Naive B cell (primary cell): ENCODE results near the gene POLR1A. TPM values are rescaled to one million over a fixed set of nuclear protein-coding genes. Genes with fewer than 3 reads are reported as not detected.

Experiments used
- ATAC-seq, 2 donors: fragments of 150-1000 bp; cut with Tn5 transposase; 2 replicates each; pipeline ENCODE4 v1.10.0; 2021; ENCODE audit warnings: low read depth in 2 of 2, mild to moderate bottlenecking in 2 of 2, moderate library complexity in 2 of 2
- DNase-seq: peaks from one replicate; pipeline ENCODE4 v3.0.0; 2022
- H3K27ac Mint-ChIP-seq, 6 donors: one replicate each; pipeline ENCODE4 v1.8.0; 2020 to 2022; ENCODE audit warnings: mild to moderate bottlenecking in 6 of 6, mixed read lengths in 6 of 6, moderate library complexity in 5 of 6, inconsistent platforms in 2 of 6
- H3K27me3 Mint-ChIP-seq, 3 donors: one replicate each; pipeline ENCODE4 v1.8.0; 2021 to 2022; ENCODE audit warnings: mixed read lengths in 3 of 3, mild to moderate bottlenecking in 1 of 3
- H3K36me3 Mint-ChIP-seq, 2 donors: one replicate each; pipeline ENCODE4 v1.8.0; 2020 to 2022; ENCODE audit warnings: mixed read lengths in 2 of 2, inconsistent platforms in 1 of 2, mild to moderate bottlenecking in 1 of 2
- H3K4me1 Mint-ChIP-seq, 3 donors: one replicate each; pipeline ENCODE4 v1.8.0; 2020 to 2022; ENCODE audit warnings: mixed read lengths in 3 of 3, inconsistent platforms in 1 of 3, mild to moderate bottlenecking in 1 of 3, moderate library complexity in 1 of 3
- H3K4me3 Mint-ChIP-seq, 8 donors: one replicate each; pipeline ENCODE4 v1.8.0; 2020 to 2022; ENCODE audit warnings: mild to moderate bottlenecking in 8 of 8, mixed read lengths in 8 of 8, moderate library complexity in 8 of 8, inconsistent platforms in 2 of 8
- H3K9me3 Mint-ChIP-seq, 7 donors: one replicate each; pipeline ENCODE4 v1.8.0; 2020 to 2022; ENCODE audit warnings: mixed read lengths in 7 of 7, mild to moderate bottlenecking in 5 of 7, inconsistent platforms in 2 of 7, moderate library complexity in 1 of 7
- polyA plus RNA-seq, 6 donors: library from polyadenylated mRNA; unstranded; fragments of 300-500 nt; fragmentation: Illumina TruSeq; gene quantifications; one replicate each; pipeline ENCODE4 v1.2.3, GENCODE V29; 2021; ENCODE audit warnings: low read depth in 6 of 6

Gene POLR1A
- polyA plus RNA-seq, 6 donors from 2014 or later, result 1.9 to 6.2 (median 2.4) TPM; not detected in 1

DNA sequence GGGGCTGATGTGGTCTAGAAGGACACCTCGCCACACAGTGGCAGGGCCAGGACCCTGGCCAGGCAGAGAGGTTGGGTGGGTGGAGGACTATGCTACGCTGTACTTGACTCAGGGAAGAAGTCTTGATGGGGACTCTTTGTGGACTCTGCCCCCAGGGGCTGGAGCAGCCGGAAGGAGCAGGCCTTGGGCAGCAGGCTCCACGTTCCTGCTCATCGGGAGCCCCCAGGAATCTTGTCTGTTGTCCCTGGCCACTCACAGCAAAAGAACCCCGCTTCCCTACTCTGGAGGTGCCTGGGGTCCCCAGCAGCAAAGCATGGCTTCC is 79.0 kb downstream of the POLR1A start:
- Mint-ChIP-seq H3K4me3 (no peak overlapping the region), H3K27ac (peak overlapping the region in 1 of 6 donors; percentile 37), H3K27me3 (no peaks in the 10 kb centered on the region), H3K9me3 (no peaks in the 10 kb centered on the region), H3K36me3 (peaks cover 10 to 42% of the 10 kb centered on the region in 2 donors), H3K4me1 (peaks cover 6 to 14% (median 14%) of the 10 kb centered on the region in 3 donors)
- DNase-seq (no peak), ATAC-seq (no peak)

DNA sequence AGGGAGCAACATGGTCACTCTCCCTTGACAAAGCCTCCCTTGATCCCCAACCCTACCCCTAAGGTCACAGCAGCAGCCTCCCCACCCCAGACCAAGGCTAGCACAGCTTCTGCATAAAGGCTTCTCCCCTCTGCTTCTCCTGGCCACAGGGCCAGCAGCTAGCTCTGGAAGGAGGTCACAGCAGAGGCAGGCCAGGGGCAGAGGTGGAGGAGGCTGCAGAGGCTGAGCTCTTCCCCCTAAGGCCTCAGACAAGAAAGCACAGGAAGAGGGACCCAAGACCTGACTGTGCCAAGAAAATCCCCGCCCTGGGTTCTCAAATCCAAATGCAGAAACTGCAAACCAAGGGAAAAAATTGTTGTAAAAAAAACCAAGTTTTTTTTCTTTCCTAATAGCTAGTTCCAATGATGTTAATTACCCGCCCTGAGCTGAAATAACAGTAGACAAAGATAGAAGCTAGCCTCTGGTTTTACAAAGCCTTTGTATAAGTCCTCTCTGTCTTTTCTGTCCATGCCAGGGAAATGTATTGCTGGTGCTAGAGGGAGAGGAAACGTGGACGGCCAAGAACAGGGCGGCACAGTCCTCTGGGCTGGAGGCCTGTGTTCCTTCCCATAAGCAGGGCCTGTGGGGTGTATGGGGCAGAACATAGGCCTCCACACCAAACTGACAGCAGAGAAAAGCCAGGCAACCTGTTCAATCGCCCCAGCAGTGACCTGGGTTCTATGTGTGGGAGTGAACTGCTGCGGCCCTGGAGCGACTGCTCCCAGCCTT is 79.5 kb downstream of the POLR1A start:
- DNase-seq (no peak), ATAC-seq (no peak)
- H3K9me3 Mint-ChIP-seq, result no peaks in the 10 kb centered on the region
- H3K27ac Mint-ChIP-seq, result peak overlapping the region in 4 of 6 donors; percentile 28 to 65 (median 34)
- peaks cover 10 to 36% of the 10 kb centered on the region in 2 donors for H3K36me3 Mint-ChIP-seq
- no peaks in the 10 kb centered on the region for H3K27me3 Mint-ChIP-seq
- peaks cover 10 to 14% (median 11%) of the 10 kb centered on the region in 3 donors for H3K4me1 Mint-ChIP-seq
- H3K4me3 Mint-ChIP-seq, result no peak overlapping the region

DNA sequence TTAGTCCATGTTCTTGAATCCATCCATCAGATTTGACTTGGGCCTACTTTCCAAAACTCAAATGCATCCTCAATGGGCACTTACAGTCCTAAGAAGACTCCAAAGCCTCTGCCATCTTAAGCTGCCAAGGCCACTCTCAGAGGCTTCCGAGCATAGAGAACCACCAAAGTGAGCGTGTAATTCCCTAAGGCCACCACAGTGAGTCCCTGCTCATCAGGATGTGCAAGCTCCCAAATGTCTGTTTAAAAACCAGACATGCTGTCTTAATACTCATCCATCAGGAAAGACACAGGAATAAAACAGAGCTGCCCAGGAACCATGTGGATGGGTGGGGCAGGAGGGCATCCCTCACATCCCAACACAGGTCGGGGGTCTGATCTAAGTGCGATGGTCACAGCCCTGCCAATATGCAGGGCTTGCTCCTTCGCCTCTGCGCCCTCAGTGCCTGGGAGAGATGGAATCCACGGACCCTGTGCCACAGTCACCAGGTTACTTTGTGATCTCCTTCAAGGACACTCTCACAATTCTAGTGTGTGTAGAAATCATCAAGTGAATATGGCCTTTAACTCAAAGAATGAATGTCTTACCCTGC is 80.4 kb downstream of the POLR1A start:
- no peak overlapping the region for H3K4me3 Mint-ChIP-seq
- ATAC-seq, result no peak
- DNase-seq, result no peak
- H3K36me3 Mint-ChIP-seq, result peaks cover 5 to 28% of the 10 kb centered on the region in 2 donors
- H3K4me1 Mint-ChIP-seq, result peaks cover 10 to 16% (median 11%) of the 10 kb centered on the region in 3 donors
- no peaks in the 10 kb centered on the region for H3K9me3 Mint-ChIP-seq
- peak overlapping the region in 2 of 6 donors; percentile 28 to 54 for H3K27ac Mint-ChIP-seq
- H3K27me3 Mint-ChIP-seq, result no peaks in the 10 kb centered on the region

DNA sequence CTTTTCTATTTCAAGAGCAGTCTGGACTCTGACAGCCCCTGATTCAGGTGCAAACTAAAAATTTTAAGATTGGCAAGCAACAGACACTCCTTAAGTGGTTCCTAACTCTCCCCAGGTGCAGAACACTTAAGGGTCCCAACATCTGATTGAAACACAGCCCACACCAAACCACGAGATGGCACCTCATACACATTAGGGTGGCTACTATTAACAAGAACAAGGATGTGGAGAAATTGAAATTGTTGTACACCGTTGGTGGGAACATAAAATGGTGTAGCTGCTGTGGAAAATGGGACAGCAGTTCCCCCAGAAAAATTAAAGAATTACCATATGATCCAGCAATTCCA is 82.3 kb downstream of the POLR1A start:
- DNase-seq, result no peak
- H3K9me3 Mint-ChIP-seq, result no peaks in the 10 kb centered on the region
- H3K4me1 Mint-ChIP-seq, result peaks cover 17 to 23% (median 17%) of the 10 kb centered on the region in 3 donors
- peaks cover 0 to 15% of the 10 kb centered on the region in 2 donors for H3K36me3 Mint-ChIP-seq
- H3K27ac Mint-ChIP-seq, result peak overlapping the region in 3 of 6 donors; percentile 28 to 92 (median 88)
- ATAC-seq, result peak; percentile 30 to 35
- H3K27me3 Mint-ChIP-seq, result no peaks in the 10 kb centered on the region
- no peak overlapping the region for H3K4me3 Mint-ChIP-seq

DNA sequence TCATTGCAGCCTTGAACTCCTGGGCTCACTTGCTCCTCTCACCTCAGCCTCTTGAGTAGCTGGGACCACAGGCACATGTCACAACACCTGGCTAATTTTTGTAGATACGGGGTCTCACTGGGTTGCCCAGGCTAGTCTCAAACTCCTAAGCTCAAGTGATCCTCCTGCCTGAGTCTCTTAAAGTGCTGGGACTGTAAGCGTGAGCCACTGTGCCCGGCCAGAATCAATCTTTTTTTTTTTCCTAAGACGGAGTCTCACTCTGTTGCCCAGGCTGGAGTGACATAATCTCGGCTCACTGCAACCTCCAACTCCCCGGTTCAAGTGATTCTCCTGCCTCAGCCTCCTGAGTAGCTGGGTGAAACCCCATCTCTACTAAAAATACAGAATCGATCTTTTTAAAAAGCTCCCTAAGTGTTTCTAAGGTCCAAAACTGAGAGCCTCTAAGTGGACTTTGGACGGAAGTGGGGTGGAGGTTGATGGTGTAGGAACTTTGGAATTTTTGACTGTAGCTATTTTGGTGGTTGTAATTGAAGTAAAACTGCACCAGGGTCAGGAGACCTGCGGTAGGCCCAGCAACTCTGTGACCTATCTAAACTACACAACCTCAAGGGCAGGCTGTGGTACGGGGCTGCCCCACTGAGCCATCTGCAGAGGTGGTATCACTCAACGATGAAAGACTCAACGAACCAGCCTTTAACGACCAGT is 82.9 kb downstream of the POLR1A start:
- peaks cover 19 to 26% (median 22%) of the 10 kb centered on the region in 3 donors for H3K4me1 Mint-ChIP-seq
- H3K9me3 Mint-ChIP-seq, result no peaks in the 10 kb centered on the region
- H3K4me3 Mint-ChIP-seq, result peak overlapping the region in 1 of 8 donors; percentile 59
- H3K27ac Mint-ChIP-seq, result peak overlapping the region in 5 of 6 donors; percentile 59 to 96 (median 88)
- ATAC-seq (peak; percentile 53 to 65), DNase-seq (no peak)
- no peaks in the 10 kb centered on the region for H3K27me3 Mint-ChIP-seq
- H3K36me3 Mint-ChIP-seq, result peaks cover 0 to 15% of the 10 kb centered on the region in 2 donors

DNA sequence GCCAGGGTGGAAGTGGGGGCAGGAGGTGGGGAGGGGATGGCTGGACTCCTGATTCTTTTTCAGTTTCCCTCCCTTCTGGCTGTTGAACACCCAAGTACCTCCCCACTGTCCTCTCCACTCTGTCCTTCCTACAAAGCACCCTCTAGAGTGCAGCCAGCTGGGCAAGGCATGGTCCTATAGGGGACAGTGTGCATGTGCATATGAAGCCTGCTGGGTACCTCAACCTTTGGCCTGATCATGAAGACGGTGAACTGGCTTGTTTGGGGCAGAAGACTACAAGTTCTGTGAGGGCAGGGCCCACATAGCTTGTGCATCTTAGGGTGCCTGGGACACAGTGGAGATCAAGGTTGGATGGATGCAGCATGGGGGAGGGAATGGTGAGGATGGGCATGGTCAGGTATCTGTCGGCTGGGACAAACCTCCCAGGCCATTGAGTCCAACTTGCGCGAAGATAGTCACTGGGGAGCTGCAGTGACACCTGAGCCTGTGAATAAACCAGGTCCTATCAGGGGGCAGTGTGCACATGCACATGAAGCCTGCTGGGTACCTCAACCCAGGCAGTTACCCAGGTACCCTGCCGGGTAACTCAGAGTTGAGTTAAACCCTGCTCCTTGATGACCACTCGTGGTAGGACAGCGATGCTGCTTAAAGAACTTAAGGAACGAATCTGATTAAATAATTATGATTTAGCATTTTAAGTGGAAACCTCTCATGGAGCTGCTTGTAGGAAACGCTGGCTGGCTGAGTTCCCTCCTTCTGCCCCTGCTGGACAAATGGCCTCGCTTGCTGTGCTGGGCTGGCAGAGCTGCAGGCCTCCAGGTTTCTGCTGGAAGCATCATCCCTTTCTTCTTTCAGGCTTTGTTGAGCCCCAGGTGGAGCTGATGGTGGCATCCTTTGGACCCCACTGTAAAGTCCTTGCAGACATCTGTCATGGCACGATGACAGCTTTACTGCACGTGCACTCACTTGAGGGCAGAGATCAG is 84.0 kb downstream of the POLR1A start:
- no peak for ATAC-seq
- Mint-ChIP-seq H3K27ac (peak overlapping the region in 3 of 6 donors; percentile 17 to 69 (median 47)), H3K9me3 (no peaks in the 10 kb centered on the region), H3K4me1 (peaks cover 27 to 38% (median 33%) of the 10 kb centered on the region in 3 donors), H3K4me3 (no peak overlapping the region), H3K36me3 (peaks cover 0 to 7% of the 10 kb centered on the region in 2 donors), H3K27me3 (no peaks in the 10 kb centered on the region)
- DNase-seq, result no peak

DNA sequence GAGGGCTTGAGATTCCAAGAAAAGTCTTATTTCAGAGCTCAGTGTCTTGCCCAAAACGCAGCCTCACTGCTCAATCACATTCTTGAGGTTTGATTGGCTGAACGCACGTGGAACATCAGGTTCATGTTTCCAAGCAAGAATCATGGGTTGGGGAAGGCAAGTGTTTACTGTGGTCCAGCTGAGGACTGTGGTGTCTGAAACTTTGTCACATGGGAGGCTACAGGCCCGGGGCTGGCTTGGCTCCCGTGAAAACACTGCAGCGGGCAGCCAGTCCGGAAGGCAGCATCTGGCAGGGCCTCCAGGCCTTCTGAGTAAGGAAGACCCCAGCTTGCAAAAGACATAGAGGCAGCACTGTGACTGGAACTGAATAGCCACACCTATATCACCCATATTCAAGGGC is 84.7 kb downstream of the POLR1A start:
- no peaks in the 10 kb centered on the region for H3K27me3 Mint-ChIP-seq
- no peaks in the 10 kb centered on the region for H3K9me3 Mint-ChIP-seq
- peaks cover 28 to 45% (median 36%) of the 10 kb centered on the region in 3 donors for H3K4me1 Mint-ChIP-seq
- H3K36me3 Mint-ChIP-seq, result peaks cover 0 to 7% of the 10 kb centered on the region in 2 donors
- peak overlapping the region in 2 of 6 donors; percentile 49 to 88 for H3K27ac Mint-ChIP-seq
- DNase-seq, result no peak
- ATAC-seq, result no peak
- no peak overlapping the region for H3K4me3 Mint-ChIP-seq

DNA sequence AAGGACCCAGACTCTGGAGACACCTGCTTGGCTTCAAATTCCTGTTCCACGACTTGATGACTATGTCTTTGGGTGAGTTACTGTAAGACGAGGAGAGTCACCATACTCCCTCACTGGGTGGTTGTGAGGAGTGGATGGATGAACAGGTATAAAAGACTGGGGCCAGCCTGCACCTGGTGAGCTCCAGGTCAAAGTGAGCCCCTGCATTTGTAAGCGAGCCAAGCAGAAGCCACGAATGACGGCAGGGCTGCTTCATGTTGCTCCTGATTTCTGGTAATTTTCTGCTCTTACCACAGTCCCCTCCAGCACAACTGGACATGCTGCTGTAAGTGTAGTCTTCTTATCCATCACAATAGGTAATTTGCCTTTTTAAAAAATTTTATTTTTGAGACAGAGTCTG is 86.6 kb downstream of the POLR1A start:
- peaks cover 40 to 61% (median 43%) of the 10 kb centered on the region in 3 donors for H3K4me1 Mint-ChIP-seq
- DNase-seq (no peak), ATAC-seq (no peak)
- peak overlapping the region in 1 of 8 donors; percentile 33 for H3K4me3 Mint-ChIP-seq
- peaks cover 0 to 11% of the 10 kb centered on the region in 2 donors for H3K36me3 Mint-ChIP-seq
- H3K27me3 Mint-ChIP-seq, result no peaks in the 10 kb centered on the region
- peaks cover 0 to 4% (median 3%) of the 10 kb centered on the region in 7 donors for H3K9me3 Mint-ChIP-seq
- peak overlapping the region in 3 of 6 donors; percentile 15 to 82 (median 74) for H3K27ac Mint-ChIP-seq

DNA sequence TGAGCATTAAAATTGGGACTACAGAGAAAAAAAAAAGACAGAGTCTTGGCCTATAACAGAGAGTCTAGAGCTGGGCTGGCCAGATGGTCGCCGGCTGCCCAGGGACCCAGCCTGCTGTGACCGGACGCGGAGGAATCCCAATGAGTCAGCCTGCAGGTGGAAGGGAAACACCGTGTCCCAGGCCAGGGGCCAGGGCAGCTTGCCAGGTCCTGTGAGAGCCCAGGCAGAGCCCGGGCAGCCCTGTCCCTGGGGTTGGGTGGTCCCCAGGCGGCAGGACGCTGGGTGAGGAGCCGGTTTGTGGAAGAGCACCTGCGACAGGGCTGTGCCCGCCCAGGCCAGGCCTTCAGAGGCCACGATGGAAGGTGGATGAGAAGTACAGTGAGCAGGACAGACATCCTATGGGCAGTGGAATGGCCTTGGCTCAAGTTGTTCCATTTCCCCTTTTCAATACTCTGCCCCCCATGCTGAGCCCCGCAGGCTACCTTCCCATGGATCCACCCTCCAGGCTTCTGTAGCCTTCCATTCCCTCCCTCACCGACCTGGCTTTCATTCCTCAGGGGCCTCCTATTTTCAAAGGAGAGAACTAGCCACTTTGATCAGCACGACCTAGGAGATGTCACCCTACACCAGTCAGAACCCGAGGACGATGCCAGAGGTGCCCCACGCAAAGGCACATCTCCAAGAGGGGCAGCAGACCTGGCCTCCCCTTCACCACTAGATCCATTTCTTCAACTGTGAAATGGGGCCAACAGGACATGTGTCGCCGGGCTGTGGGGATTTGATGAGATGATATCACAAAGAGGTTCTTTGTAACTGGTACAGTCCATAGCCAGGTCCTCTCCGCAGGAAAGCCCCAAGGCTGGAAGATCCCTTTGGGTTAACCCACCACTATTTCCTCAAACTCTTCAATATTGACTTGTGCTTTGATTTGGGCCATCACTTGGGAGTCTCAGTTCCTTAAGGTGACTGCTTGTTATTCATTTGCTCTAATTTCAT is 87.5 kb downstream of the POLR1A start:
- H3K27me3 Mint-ChIP-seq, result no peaks in the 10 kb centered on the region
- peak overlapping the region; percentile 81 to 98 (median 92) for H3K27ac Mint-ChIP-seq
- H3K4me1 Mint-ChIP-seq, result peaks cover 43 to 67% (median 43%) of the 10 kb centered on the region in 3 donors
- DNase-seq (no peak), ATAC-seq (no peak)
- H3K4me3 Mint-ChIP-seq, result peak overlapping the region in 3 of 8 donors; percentile 6 to 92 (median 66)
- peaks cover 0 to 16% of the 10 kb centered on the region in 2 donors for H3K36me3 Mint-ChIP-seq
- H3K9me3 Mint-ChIP-seq, result peaks cover 0 to 9% (median 4%) of the 10 kb centered on the region in 7 donors

DNA sequence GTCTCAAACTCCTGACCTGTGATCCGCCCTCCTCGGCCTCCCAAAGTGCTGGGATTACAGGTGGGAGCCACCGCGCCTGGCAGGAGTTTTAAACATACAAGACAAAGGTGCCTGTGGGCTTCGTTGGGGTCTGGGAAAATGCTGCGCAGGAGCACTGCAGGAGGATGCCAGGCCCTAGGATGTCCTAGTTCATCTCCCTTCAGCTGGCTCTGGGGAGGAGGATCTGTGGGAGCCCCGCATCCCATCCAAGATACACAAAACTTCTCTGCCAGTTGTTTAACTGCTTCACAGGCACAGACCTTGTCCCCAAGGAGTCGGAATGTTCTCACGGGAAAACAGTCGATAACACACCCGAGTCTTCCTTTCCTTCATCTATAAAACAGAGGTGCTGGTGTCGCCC is 89.1 kb downstream of the POLR1A start:
- H3K27ac Mint-ChIP-seq, result peak overlapping the region; percentile 44 to 98 (median 96)
- H3K36me3 Mint-ChIP-seq, result peaks cover 0 to 16% of the 10 kb centered on the region in 2 donors
- no peaks in the 10 kb centered on the region for H3K27me3 Mint-ChIP-seq
- ATAC-seq (no peak), DNase-seq (no peak)
- peak overlapping the region; percentile 5 to 92 (median 85) for H3K4me3 Mint-ChIP-seq
- H3K9me3 Mint-ChIP-seq, result peaks cover 0 to 9% (median 4%) of the 10 kb centered on the region in 7 donors
- H3K4me1 Mint-ChIP-seq, result peaks cover 41 to 61% (median 42%) of the 10 kb centered on the region in 3 donors

DNA sequence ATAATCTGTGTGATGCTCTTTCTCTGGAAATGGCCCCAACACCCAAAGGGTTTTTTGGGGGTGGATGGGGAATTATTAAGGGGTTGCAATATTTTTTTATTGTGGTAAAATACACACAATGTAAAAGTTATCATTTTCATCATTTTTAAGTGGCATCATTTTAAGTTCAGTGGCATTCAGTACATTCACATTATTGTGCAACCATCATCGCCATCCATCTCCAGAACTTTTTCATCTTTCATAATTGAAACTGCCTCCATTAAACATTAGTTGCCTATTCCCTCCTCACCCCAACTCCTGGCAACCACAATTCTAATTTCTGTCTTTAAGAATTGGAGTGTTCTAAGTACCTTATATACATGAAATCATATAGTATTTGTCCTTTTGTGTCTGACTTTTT is 90.0 kb downstream of the POLR1A start:
- ATAC-seq, result no peak
- Mint-ChIP-seq H3K4me1 (peaks cover 38 to 61% (median 45%) of the 10 kb centered on the region in 3 donors), H3K27ac (peak overlapping the region in 4 of 6 donors; percentile 15 to 91 (median 86)), H3K9me3 (peaks cover 0 to 9% (median 4%) of the 10 kb centered on the region in 7 donors), H3K36me3 (peaks cover 0 to 16% of the 10 kb centered on the region in 2 donors), H3K27me3 (no peaks in the 10 kb centered on the region), H3K4me3 (no peak overlapping the region)
- no peak for DNase-seq
